Left renal pelvis (tissue), 4 donors: ENCODE results near the gene TNK2. TPM values are rescaled to one million over a fixed set of nuclear protein-coding genes. Genes with fewer than 3 reads are reported as not detected.
"Not testable (repeated sequence)": the region's sequence is repeated elsewhere in the genome, so short reads cannot be mapped to it uniquely, and the experiment has no call there.

Experiments
- DNase-seq, 4 donors: peaks; one replicate each; pipeline ENCODE4 v3.0.0-alpha.2; 2013; ENCODE audit warnings: low read depth in 4 of 4, low spot score in 3 of 4
- polyA plus RNA-seq, 4 donors: library from polyadenylated mRNA; unstranded; fragments of 120-200 nt; gene quantifications; one replicate each; pipeline ENCODE4 v1.2.1, GENCODE V29; 2013; ENCODE audit not compliant: insufficient read length in 4 of 4

TNK2 gene
- 10 to 100 TPM; 21.6 to 42.0 (median 31.6) TPM for polyA plus RNA-seq

- no peak for DNase-seq
These were observed at the start of gene TNK2 for GRCh38 chr3:195907934-195908693. TSS of gene TNK2 (minus strand) at chr3:195908551. CDS start at chr3:195888588, 19,963 bp downstream.

- no peak for DNase-seq
These were observed 48.2 kb upstream of the TNK2 start for GRCh38 chr3:195956577-195956976.

- DNase-seq: not testable (repeated sequence)
These were observed 47.1 kb upstream of the TNK2 start for GRCh38 chr3:195955416-195955841.

- not testable (repeated sequence) for DNase-seq
These were observed 46.4 kb upstream of the TNK2 start for GRCh38 chr3:195954752-195955119.

- DNase-seq: peak in 1 of 4 donors; percentile 47
These were observed 45.9 kb upstream of the TNK2 start for GRCh38 chr3:195954052-195954751.

- DNase-seq: not testable (repeated sequence)
These were observed 44.2 kb upstream of the TNK2 start for GRCh38 chr3:195952590-195952989.

- not testable (repeated sequence) for DNase-seq
These were observed 43.3 kb upstream of the TNK2 start for GRCh38 chr3:195951443-195952177.

GRCh38 chr3:195950731-195951130 lies 42.4 kb upstream of the TNK2 start:
- DNase-seq: not testable (repeated sequence)

- DNase-seq: not testable (repeated sequence)
These were observed 41.8 kb upstream of the TNK2 start for GRCh38 chr3:195950164-195950563.

- DNase-seq: not testable (repeated sequence)
These were observed 38.8 kb upstream of the TNK2 start for GRCh38 chr3:195946910-195947699.

- not testable (repeated sequence) for DNase-seq
These were observed 33.0 kb upstream of the TNK2 start for GRCh38 chr3:195941265-195941815.

- DNase-seq: not testable (repeated sequence)
These were observed 32.5 kb upstream of the TNK2 start for GRCh38 chr3:195940806-195941205.

GRCh38 chr3:195939526-195940470 lies 31.4 kb upstream of the TNK2 start:
- DNase-seq: not testable (repeated sequence)

GRCh38 chr3:195933044-195933430 lies 24.7 kb upstream of the TNK2 start:
- DNase-seq: not testable (repeated sequence)

- no peak for DNase-seq
These were observed 24.2 kb upstream of the TNK2 start for GRCh38 chr3:195932418-195933043.

GRCh38 chr3:195931582-195932273 lies 23.4 kb upstream of the TNK2 start:
- no peak for DNase-seq

- DNase-seq: no peak
These were observed 21.1 kb upstream of the TNK2 start for GRCh38 chr3:195929452-195929851.

- no peak for DNase-seq
These were observed 13.0 kb upstream of the TNK2 start for GRCh38 chr3:195921334-195921791.
